NCI-H226 (cell line): ENCODE measurements around the gene PBRM1.
A peak's percentile ranks its signal among the peaks of the same experiment; 100 is the strongest.

Source experiments
- DNase-seq: peaks from one replicate; pipeline ENCODE4 v3.0.0-alpha.2; 2015

PBRM1 gene

DNA sequence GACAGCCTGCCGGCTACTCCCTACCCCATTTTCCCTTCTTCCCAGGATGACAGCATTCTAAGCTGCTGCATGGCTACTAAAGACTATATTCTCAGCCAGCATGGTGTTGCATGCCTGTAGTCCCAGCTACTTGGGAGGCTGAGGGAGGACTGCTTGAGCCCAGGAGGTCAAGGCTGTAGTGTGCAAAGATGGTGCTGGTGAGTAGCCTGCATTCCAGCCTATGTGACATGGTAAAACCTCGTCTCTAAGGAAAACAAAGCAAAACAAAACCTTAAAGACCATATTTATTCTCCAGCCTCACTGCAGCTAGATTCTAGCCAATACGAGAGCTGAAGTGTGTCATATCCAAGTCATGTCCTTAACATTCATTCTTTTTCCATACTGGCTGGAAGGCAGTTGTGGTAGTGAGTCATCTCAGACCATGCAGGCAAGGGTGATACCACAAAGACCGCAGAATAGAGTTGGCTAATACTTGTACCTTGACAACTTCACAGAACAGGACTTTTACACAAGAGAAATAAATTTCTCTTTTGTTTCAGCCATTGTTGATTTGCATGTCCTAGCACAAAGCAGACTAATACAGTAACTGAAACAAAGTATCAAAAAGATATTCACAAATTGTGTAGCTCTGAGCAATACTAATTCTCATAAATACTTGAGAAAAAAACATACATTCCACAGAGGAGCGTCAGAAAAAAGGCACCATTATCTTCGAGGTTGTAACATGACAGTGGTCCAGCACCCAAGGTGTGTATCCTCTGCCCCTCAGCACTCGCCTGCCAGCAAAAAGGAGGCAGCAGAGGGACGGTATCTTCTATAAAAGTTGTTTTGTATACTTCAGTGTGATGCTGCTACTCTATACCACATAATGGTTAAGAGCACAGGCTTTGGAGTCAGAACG lies 14.8 kb downstream of the PBRM1 start:
- peak; percentile 89 for DNase-seq

DNA sequence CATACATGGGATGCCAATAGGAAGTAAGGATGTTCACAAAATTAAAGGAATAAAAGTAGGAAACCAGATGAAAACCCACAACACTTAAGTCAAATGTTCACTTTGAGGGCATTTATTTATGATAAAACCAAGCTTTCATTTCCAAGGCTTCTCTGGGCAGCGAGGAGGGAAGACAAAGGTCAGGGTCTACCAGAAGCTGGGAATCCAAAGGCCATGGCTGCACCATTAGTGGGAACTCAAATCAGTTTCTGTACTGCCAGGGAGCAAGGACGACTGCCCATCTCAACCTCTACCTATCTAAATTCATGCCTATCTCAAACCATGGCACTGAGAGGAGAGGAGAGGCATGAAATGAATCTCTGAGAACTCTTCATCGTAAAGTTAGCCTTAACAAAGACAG lies 22.6 kb downstream of the PBRM1 start:
- DNase-seq, result no peak

DNA sequence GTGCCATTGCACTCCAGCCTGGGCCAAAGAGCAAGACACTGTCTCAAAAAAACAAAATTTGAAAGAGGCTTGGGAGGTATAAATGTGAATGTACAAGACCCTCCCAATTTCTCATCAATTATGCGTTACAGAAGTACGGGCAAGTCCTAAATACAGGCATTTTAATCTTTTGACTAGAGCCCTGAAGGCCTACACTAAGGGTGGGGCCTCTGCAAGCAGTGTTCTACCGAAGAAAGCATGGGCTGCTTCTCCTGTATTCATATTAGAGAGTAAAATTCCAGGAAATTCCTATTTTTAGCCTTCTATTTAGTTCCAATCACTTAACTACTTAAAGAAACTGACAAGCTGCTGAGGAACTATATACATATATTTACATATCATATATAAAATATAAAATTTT lies 25.7 kb downstream of the PBRM1 start:
- no peak for DNase-seq

DNA sequence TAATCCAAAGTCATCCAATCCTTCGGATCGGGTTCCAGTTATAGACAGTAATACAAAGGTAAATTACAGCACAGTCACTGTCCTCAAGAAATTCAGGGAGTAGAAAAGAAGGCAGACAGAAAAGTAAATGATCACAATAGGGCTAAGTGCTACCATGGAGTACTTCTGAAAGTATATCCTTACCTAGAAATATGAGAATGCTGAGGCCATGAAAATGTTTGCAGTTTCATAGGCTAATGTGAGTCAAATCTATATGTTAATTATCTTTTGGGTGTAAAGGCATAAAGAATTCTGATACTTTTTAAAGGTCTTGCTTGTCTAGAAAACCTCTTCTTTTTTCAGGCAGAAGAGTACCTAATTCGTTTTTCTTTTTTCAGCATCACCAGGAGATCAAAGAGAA lies 29.8 kb downstream of the PBRM1 start:
- DNase-seq, result no peak

DNA sequence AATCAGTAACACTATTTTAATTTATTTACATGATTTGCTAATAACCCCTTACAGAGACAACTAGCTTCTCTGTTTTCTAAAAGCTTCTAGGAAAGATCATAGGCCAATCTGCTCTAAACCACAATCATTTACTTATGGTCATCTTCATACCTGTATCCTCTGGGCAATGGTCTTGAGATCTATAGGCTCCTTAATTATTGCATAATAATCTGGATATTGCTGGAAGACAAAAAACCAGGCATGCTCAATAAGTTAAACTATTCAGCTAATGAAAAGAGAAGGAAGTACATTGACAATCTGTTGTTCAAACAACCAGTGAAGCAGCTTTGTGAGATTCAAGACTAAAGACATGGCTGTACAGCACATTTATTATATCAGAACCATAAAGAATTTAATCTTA lies 34.1 kb downstream of the PBRM1 start:
- no peak for DNase-seq

DNA sequence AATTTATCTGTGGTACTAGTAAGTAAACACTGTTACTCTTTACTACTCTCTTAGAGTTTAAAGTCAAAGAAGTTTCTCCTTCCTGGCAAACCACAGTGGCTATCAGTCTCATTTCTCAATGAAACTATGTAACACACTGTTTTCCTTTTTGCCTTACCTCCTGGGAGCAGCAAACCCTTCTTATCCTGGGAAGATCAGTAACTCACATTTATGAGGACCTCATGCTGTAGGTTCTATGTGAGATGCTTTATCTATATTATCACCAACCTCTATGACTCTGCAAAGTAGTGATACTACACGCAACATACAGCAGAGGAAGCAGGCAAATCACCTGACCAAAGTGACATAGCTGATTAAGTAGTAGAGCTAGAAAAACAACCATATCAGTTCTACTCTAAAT lies 35.3 kb downstream of the PBRM1 start:
- peak; percentile 4 for DNase-seq

- DNase-seq, result peak; percentile 42
Observed at GRCh38 chr3:52649461-52650210, 36.1 kb downstream of the PBRM1 start.

DNA sequence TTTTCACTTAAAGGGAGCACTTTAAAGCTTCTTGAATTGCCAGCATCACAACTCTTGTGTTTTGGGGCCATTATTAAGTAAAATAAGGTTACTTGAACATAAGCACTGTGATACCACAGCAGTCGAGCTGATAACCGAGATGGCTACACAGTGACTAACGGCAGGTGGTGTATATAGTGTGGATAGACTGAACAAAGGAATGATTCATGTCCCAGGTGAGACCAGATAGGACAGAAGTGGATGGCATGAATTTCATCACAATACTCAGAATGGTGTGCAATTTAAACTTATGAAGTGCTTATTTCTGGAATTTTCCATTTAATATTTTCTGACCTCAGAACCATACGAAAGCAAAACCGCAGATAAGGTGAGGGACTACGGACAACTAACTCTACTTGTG lies 40.2 kb downstream of the PBRM1 start:
- DNase-seq, result no peak

- no peak for DNase-seq
Observed at GRCh38 chr3:52636673-52637072, 49.0 kb downstream of the PBRM1 start.

DNA sequence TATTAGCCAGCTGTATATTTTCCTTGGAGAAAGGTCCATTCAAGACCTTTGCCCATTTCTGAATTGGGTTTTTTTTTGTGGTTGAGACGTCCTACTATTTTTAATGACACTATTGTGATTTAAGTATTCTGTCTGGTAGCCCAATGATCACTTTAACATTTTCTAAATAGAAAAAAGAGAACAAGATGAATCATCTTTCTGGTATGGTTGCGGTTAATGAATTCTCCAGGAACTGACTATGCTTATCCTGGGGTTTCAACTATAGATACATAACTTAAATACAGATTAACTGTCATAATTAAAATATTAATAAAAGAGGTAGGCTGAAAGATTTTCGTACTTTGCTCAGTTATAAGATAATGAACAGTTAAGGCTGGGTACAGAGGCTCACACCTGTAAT lies 51.9 kb downstream of the PBRM1 start:
- DNase-seq, result no peak

DNA sequence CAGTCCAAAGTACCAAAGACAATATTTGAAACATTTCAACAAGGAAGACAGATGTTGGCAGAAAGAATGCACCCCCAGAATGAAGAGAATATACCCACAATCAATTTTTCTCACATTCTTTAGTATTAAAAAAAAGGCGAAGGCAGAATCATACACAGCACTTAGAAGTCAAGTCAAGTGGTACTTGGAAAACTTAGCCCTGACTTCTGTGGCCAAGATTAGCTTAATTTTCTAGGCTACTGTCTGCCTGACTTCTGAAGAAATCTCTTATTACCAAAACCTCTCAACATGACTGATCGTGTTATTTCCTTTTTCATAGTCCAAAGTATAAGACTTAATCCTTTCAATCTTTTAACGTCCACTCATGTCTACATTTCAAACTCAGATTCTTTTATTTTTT lies 60.7 kb downstream of the PBRM1 start:
- no peak for DNase-seq

DNA sequence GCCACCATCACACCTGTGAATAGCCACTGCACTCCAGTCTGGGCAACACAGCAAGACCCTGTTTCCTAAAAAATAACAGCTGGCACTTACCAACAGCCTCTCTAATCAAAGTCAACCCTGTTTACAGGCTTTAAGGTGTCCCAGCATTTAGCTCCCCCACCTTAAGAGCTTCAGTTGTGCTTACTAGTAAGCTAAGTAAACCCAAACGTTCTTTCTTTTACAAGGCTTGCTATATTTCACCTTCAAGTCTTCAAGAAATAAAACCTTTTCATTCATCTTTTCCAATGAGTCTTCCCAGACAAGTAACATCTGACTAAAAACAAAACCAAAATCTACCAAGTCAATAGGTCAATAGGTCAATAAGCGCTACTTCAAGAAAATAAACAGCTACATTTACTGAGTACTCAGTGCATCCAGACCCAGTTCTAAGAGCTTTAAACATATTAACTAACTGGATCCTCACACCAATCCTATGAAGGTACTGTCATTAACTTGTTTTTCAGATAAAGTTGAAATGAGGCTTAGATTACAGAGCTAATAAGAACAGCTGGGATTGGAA lies 62.4 kb downstream of the PBRM1 start:
- DNase-seq, result no peak

- no peak for DNase-seq
Observed at GRCh38 chr3:52620580-52620979, 65.1 kb downstream of the PBRM1 start.

GRCh38 chr3:52615166-52615565 lies 70.5 kb downstream of the PBRM1 start:
- DNase-seq, result no peak

DNA sequence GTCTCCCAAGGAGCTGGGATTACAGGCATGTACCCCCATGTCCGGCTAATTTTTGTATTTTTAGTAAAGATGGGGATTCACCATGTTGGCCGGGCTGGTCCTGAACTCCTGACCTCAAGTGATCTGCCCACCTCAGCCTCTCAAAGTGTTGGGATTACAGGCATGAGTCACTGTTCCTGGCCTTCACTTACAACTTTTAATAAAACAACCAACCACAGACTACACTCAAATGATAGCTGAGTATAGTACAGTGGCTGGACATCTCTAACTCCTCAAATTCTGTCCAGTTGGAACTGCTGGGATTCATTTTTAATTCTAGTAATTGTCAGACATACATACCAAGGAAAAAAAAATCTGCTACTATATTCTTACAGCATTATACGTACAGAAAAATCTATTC lies 71.0 kb downstream of the PBRM1 start:
- DNase-seq, result no peak

- DNase-seq, result no peak
Observed at GRCh38 chr3:52609316-52609815, 76.3 kb downstream of the PBRM1 start.

DNA sequence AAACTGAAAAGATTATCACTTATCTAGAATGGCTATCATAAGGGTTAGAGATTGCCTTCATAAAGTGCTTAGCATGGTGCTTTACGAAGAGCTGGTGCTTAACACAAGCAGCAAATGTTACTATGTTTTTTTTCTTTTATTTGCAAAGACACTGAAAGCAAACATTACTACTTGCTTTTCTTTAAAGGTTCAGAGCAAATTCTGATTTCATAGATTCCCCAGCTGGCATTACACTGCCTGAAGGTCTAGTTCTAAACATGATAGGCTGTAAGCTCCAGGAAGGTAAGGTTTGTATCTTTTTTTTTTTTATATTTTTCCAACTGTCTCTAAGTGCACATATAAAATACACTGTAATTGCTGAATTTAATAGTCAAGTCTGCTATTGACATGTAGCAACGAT lies 77.4 kb downstream of the PBRM1 start:
- DNase-seq, result no peak

- DNase-seq, result peak; percentile 38
Observed at GRCh38 chr3:52606373-52607085, 79.2 kb downstream of the PBRM1 start.

GRCh38 chr3:52600258-52600657 lies 85.5 kb downstream of the PBRM1 start:
- DNase-seq, result no peak

DNA sequence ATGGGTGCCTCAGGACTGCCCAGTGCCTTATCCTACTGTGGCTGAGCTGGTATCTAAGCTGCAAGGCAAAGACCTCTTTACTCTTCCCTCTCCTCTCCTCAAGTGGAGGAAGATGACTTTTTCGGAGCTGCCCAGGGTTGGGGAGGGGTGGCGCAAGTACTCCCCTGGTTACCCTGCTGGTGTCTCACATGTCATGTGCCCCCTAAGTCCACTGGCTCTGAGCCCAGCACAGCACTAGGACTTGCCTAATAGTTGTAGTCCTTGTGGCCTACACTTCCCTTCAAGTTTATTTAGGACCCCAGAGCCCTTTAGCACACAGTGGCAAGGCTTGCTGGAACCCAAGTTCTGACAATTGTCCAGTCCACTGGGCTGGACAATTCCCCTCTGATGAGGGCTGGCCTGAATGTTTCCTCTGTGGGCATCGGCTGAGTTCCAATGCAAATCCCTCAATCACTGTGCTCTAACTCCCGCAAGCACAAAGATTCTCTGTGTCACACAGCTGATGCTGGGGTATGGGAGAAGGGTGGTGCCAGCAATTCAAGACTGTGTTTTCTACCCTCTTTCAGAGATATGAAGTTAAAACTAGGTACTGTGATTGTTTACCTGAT lies 89.0 kb downstream of the PBRM1 start:
- DNase-seq, result no peak

DNA sequence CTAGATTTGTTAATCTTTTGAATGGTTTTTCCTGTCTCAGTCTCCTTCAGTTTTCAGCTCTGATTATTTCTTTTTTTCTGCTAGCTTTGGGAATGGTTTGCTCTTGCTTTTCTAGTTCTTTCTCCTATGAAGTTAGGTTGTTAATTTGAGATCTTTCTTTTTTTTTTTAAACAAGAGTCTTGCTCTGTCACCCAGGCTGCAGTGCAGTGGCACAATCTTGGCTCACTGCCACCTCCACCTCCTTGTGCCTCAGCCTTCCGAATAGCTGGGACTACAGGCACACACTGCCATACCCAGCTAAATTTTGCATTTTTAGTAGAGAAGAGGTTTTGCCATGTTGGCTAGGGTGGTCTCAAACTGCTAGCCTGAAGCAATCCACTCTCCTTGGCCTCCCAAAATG lies 92.6 kb downstream of the PBRM1 start:
- DNase-seq, result no peak
